Testis (tissue), 2 donors: ENCODE data around the gene IL13.

Experiments
- CTCF ChIP-seq, 3 experiments: fragments of 450-650 bp in 2 of 3; fragments of 200-600 bp in 1 of 3; sonication (generic) in 1 of 3; IDR thresholded peaks; one replicate each; pipeline ENCODE4 v1.5.1; 2016 to 2019; ENCODE audit warnings: antibody characterized with exemption in 3 of 3, mild to moderate bottlenecking in 2 of 3, moderate library complexity in 1 of 3
- POLR2A ChIP-seq: fragments of 450-650 bp; IDR thresholded peaks from one replicate; pipeline ENCODE4 v1.6.1; 2017; ENCODE audit warnings: antibody characterized with exemption, mild to moderate bottlenecking, moderate library complexity

- TF ChIP-seq CTCF (IDR thresholded peaks at IDR 0.05) = no peak
- no peak for TF ChIP-seq POLR2A
Observed at GRCh38 chr5:132669455-132669820, 11.5 kb downstream of the IL13 start.
